K562 (cell line): ENCODE results near the gene KLHL29. TPM values are rescaled to one million over a fixed set of nuclear protein-coding genes. Genes with fewer than 3 reads are reported as not detected.

Experiments
- ATAC-seq: fragments of 200-7000 bp; cut with Tn5 transposase; 3 replicates; pipeline ENCODE4 v1.9.1; 2020; ENCODE audit warnings: moderate library complexity
- BruUV-seq: library from RNA; stranded (reverse); fragments of 400-500 nt; replicated peaks from 2 replicates; lab custom pipeline; 2021; lab: Mats Ljungman, UMichigan
- CTCF ChIA-PET: fragments of 300-600 bp; formaldehyde crosslinking; extraction: SDS; loops from one replicate; lab custom pipeline; 2021; ENCODE audit warnings: low intra/inter-chr PET ratio; lab: Yijun Ruan, JAX
- POLR2A ChIA-PET: fragments of 300-600, 350-650 bp; sonication (Branson Sonifier 250); formaldehyde crosslinking; extraction: SDS; loops from one replicate; lab custom pipeline; 2021; ENCODE audit warnings: antibody characterized with exemption, inconsistent platforms; lab: Yijun Ruan, JAX
- DNase-seq, 4 experiments: peaks; one replicate each; pipeline versions ENCODE4 v3.0.0 to v3.0.0-alpha.2; 2011 to 2018; ENCODE audit warnings: low spot score in 3 of 4, mixed read lengths in 3 of 4; ENCODE audit errors: extremely low read depth in 1 of 4
- FAIRE-seq: peaks from 2 replicates; lab custom pipeline; 2011; peaks lifted over from hg19 to GRCh38; lab: Jason Lieb, UNC
- H2AFZ ChIP-seq: 2 replicates; pipeline ENCODE4 v1.6.0; 2011; ENCODE audit warnings: low read depth, low read length, control low read depth, inconsistent platforms
- H3K27ac ChIP-seq: fragments of 200-600 bp; 3 replicates; pipeline ENCODE4 v1.8.0; 2011; ENCODE audit warnings: low read depth, mild to moderate bottlenecking, control low read depth, inconsistent platforms, low read length, moderate library complexity, mixed read lengths; ENCODE audit errors: extremely low read depth
- H3K27me3 ChIP-seq, 2 experiments: fragments of 300-600 bp in 1 of 2; 2 replicates in 1 of 2; 3 replicates in 1 of 2; pipeline versions ENCODE4 v1.6.0 to v1.8.0; 2011; ENCODE audit warnings: inconsistent platforms in 2 of 2, low read length in 2 of 2, mild to moderate bottlenecking in 1 of 2, mixed read lengths in 1 of 2, moderate library complexity in 1 of 2; ENCODE audit not compliant: control insufficient read depth in 2 of 2, insufficient read depth in 2 of 2
- H3K36me3 ChIP-seq: fragments of 300-600 bp; 3 replicates; pipeline ENCODE4 v1.8.0; 2011; ENCODE audit warnings: mild to moderate bottlenecking, low read length, inconsistent platforms; ENCODE audit not compliant: control insufficient read depth, insufficient read depth
- H3K4me1 ChIP-seq, 2 experiments: fragments of 200-600 bp in 1 of 2; replicated peaks in 1 of 2; 2 replicates in 1 of 2; 3 replicates in 1 of 2; pipeline versions ENCODE4 v1.5.1 to v1.8.0; 2011; ENCODE audit warnings: inconsistent platforms in 2 of 2, low read length in 2 of 2, mild to moderate bottlenecking in 1 of 2, mixed read lengths in 1 of 2, moderate library complexity in 1 of 2; ENCODE audit not compliant: control insufficient read depth in 2 of 2, insufficient read depth in 2 of 2
- H3K4me2 ChIP-seq: 2 replicates; pipeline ENCODE4 v1.6.1; 2011; ENCODE audit warnings: low read length, control low read depth, inconsistent platforms, mixed read lengths; ENCODE audit not compliant: insufficient read depth
- H3K4me3 ChIP-seq: fragments of 200-600 bp; sonication (generic), shearing (Covaris generic); 2 replicates; pipeline ENCODE4 v1.5.1; 2016; ENCODE audit warnings: control low read depth, inconsistent platforms
- H3K79me2 ChIP-seq: fragments of 200-600 bp; 3 replicates; pipeline ENCODE4 v1.8.0; 2011; ENCODE audit warnings: low read length, inconsistent platforms; ENCODE audit not compliant: control insufficient read depth, insufficient read depth
- H3K9ac ChIP-seq, 2 experiments: 2 replicates each; pipeline versions ENCODE4 v1.6.0 to v1.6.1; 2011; ENCODE audit warnings: low read depth in 2 of 2, low read length in 2 of 2, control low read depth in 1 of 2, inconsistent platforms in 1 of 2, mild to moderate bottlenecking in 1 of 2, mixed read lengths in 1 of 2; ENCODE audit not compliant: insufficient read depth in 1 of 2
- H3K9me1 ChIP-seq: one replicate; pipeline ENCODE4 v1.6.0; 2011; ENCODE audit warnings: inconsistent platforms, mild to moderate bottlenecking, low read length, moderate library complexity; ENCODE audit not compliant: control insufficient read depth, insufficient read depth
- H3K9me3 ChIP-seq: replicated peaks from 2 replicates; pipeline ENCODE4 v1.5.1; 2011; ENCODE audit warnings: low read depth, low read length, inconsistent platforms; ENCODE audit not compliant: control insufficient read depth, insufficient read depth
- H4K20me1 ChIP-seq: replicated peaks from 2 replicates; pipeline ENCODE4 v1.6.1; 2011; ENCODE audit warnings: low read length, inconsistent platforms, mixed read lengths; ENCODE audit not compliant: control insufficient read depth, insufficient read depth
- HDGF ChIP-seq: fragments of 450-650 bp; IDR thresholded peaks from 2 replicates; pipeline ENCODE4 v1.6.1; 2016
- HNRNPL ChIP-seq: fragments of 200-400 bp; formaldehyde crosslinking; IDR thresholded peaks from 2 replicates; pipeline ENCODE4 v1.6.1; 2017; ENCODE audit warnings: low read depth, mild to moderate bottlenecking, low read length
- MTA1 ChIP-seq: fragments of 450-650 bp; IDR thresholded peaks from 2 replicates; pipeline ENCODE4 v1.6.1; 2017; ENCODE audit warnings: borderline replicate concordance
- PHF20 ChIP-seq: fragments of 450-650 bp; IDR thresholded peaks from 2 replicates; pipeline ENCODE4 v1.6.1; 2018; ENCODE audit not compliant: partially characterized antibody
- U2AF2 ChIP-seq: fragments of 200-400 bp; formaldehyde crosslinking; optimal IDR thresholded peaks from 2 replicates; pipeline ENCODE3; 2017; ENCODE audit warnings: low read depth, mild to moderate bottlenecking, low read length
- ZNF146 ChIP-seq: IDR thresholded peaks from one replicate; pipeline ENCODE4 v1.6.1; 2018; ENCODE audit warnings: missing compliant biosample characterization; ENCODE audit not compliant: unreplicated experiment
- WGBS: fragments of 100-300 bp; shearing (Covaris generic); methylation state at CpG from one replicate; pipeline ENCODE4 v1.1.6; 2016; ENCODE audit warnings: low coverage, mixed read lengths; ENCODE audit not compliant: insufficient coverage; ENCODE audit errors: missing lambda C conversion rate; 5-methylcytosine and 5-hydroxymethylcytosine counted together
- in situ Hi-C: fragments of 300-500 bp; cut with MboI; formaldehyde crosslinking; loops from 4 replicates; pipeline ENCODE4 v1.15.0; 2018; ENCODE audit warnings: inconsistent platforms, mixed read lengths
- intact Hi-C: fragments of 100-400 bp; cut with micrococcal nuclease; formaldehyde crosslinking; loops from 2 replicates; pipeline ENCODE4 v1.14.2; 2022
- polyA plus RNA-seq, 8 experiments: library from polyadenylated mRNA; depleted of rRNA in 4 of 8; stranded (reverse) in 5 of 8; unstranded in 3 of 8; fragments of >200 nt; fragmentation: Nextera tagmentation in 2 of 8; fragmentation: Illumina TruSeq in 1 of 8; extraction: Ambion mirVana in 2 of 8; extraction: Trizol in 1 of 8; gene quantifications; 2 replicates each; pipeline versions ENCODE4 v1.2.1 to v1.2.3, GENCODE V29; 2011 to 2014; ENCODE audit warnings: inconsistent platforms in 1 of 8, missing spikeins in 1 of 8
- total RNA-seq, 7 experiments: library from RNA; depleted of rRNA in 6 of 7; stranded (reverse); fragments of >200 nt in 6 of 7; fragmentation: Illumina TruSeq in 2 of 7; extraction: Trizol in 2 of 7; gene quantifications; 2 replicates each; pipeline versions ENCODE4 v1.2.1 to v1.2.3, GENCODE V29; 2011 to 2021; ENCODE audit warnings: low replicate concordance in 1 of 7
- TF ChIP-seq, protein P1 (sequence below): fragments of 250-450 bp; sonication (Bioruptor Pico); IDR thresholded peaks from 2 replicates; pipeline ENCODE4 v1.4.0; 2020
- TF ChIP-seq, protein P2 (sequence below): fragments of 450-650 bp; conservative IDR thresholded peaks from 2 replicates; pipeline ENCODE4 v1.6.1; 2016; ENCODE audit warnings: missing genetic modification characterization, low read depth, mild to moderate bottlenecking, missing compliant biosample characterization, moderate library complexity
- TF ChIP-seq, protein P3 (sequence below): fragments of 250-450 bp; sonication (Bioruptor Pico); IDR thresholded peaks from 2 replicates; pipeline ENCODE4 v1.5.0; 2022; ENCODE audit warnings: mild to moderate bottlenecking
- TF ChIP-seq, protein P4 (sequence below): sonication (generic); formaldehyde crosslinking; IDR thresholded peaks from 2 replicates; pipeline ENCODE4 v1.5.0; 2020; ENCODE audit warnings: missing genetic modification reagents
- TF ChIP-seq, protein P5 (sequence below): sonication (generic); formaldehyde crosslinking; IDR thresholded peaks from 2 replicates; pipeline ENCODE4 v1.8.0; 2022; ENCODE audit warnings: mild to moderate bottlenecking, missing genetic modification reagents

The KLHL29 gene
- total and polyA plus RNA-seq, 9 of the 15 experiments (the other 6 are each of a cell fraction or from before 2014, with no cell fraction given): 0.03 to 0.31 (median 0.08) TPM; not detected in 1

DNA sequence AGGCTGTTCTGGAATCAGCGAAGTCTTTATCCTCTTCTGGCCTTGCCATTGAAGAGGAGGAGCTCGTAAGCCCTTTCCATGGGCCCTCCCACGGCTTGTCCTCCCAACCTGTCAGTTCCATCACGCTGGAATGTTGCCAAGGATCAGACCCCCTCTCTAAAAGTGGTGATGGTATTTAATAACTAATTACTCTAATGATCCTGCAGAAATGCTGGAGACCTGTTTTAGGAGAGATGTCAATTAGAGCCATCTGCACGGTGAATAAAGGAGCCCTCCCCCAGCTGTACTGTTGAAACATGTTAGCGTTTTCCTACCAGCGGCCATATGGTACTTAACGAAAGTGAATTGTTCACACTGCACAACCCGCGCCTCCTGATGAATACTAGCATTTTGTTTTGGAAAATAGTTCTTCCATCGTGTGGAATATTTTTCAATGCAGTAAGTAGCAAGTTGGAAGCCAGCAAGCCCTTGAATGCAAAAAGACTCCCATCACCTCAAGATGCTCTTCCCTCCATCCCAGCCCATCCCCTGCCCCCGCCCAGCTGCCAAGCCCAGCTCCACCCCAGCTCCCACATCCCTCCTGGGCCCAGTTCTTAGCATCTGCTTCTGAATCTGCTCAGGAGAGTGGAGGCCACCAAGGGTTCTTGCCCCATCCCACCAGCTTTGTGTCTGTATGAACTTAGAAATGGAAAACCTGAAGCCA, 145.4 kb downstream of the KLHL29 start:
- Histone ChIP-seq H3K4me2 (no peak overlapping the region), H3K9ac (no peak overlapping the region), H3K9me3 (no peaks in the 10 kb centered on the region), H3K9me1 (no peaks in the 10 kb centered on the region), H3K27ac (no peak overlapping the region), H2AFZ (no peak overlapping the region), H3K4me1 (no peaks in the 10 kb centered on the region; a peak in 1 of 5 replicates), H3K4me3 (no peak overlapping the region), H4K20me1 (no peaks in the 10 kb centered on the region; the same call in 1 of the 2 replicates), H3K27me3 (peaks cover 43 to 85% of the 10 kb centered on the region in 2 experiments), H3K79me2 (no peaks in the 10 kb centered on the region), H3K36me3 (no peaks in the 10 kb centered on the region)
- BruUV-seq: no TSS peak
- ATAC-seq: no peak
- in situ Hi-C loops: no loop called here
- ChIA-PET CTCF (no interaction called here), POLR2A (interaction anchor here (0.6 to 1.4 kb wide), 2 partner anchors 12 to 17 kb away, joined by 3 read pairs; no protein-coding TSS in a partner anchor)
- no peak for DNase-seq
- WGBS: 0% methylated on average over 12 of the region's 12 CpGs
- no peak for FAIRE-seq
- intact Hi-C loops: no loop called here
- TF ChIP-seq HNRNPL (no peak), PHF20 (no peak), HDGF (no peak), U2AF2 (no peak), MTA1 (no peak), ZNF146 (no peak)
- TF ChIP-seq, protein P1, sequence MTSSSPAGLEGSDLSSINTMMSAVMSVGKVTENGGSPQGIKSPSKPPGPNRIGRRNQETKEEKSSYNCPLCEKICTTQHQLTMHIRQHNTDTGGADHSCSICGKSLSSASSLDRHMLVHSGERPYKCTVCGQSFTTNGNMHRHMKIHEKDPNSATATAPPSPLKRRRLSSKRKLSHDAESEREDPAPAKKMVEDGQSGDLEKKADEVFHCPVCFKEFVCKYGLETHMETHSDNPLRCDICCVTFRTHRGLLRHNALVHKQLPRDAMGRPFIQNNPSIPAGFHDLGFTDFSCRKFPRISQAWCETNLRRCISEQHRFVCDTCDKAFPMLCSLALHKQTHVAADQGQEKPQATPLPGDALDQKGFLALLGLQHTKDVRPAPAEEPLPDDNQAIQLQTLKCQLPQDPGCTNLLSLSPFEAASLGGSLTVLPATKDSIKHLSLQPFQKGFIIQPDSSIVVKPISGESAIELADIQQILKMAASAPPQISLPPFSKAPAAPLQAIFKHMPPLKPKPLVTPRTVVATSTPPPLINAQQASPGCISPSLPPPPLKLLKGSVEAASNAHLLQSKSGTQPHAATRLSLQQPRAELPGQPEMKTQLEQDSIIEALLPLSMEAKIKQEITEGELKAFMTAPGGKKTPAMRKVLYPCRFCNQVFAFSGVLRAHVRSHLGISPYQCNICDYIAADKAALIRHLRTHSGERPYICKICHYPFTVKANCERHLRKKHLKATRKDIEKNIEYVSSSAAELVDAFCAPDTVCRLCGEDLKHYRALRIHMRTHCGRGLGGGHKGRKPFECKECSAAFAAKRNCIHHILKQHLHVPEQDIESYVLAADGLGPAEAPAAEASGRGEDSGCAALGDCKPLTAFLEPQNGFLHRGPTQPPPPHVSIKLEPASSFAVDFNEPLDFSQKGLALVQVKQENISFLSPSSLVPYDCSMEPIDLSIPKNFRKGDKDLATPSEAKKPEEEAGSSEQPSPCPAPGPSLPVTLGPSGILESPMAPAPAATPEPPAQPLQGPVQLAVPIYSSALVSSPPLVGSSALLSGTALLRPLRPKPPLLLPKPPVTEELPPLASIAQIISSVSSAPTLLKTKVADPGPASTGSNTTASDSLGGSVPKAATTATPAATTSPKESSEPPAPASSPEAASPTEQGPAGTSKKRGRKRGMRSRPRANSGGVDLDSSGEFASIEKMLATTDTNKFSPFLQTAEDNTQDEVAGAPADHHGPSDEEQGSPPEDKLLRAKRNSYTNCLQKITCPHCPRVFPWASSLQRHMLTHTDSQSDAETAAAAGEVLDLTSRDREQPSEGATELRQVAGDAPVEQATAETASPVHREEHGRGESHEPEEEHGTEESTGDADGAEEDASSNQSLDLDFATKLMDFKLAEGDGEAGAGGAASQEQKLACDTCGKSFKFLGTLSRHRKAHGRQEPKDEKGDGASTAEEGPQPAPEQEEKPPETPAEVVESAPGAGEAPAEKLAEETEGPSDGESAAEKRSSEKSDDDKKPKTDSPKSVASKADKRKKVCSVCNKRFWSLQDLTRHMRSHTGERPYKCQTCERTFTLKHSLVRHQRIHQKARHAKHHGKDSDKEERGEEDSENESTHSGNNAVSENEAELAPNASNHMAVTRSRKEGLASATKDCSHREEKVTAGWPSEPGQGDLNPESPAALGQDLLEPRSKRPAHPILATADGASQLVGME: no peak
- TF ChIP-seq, protein P2, sequence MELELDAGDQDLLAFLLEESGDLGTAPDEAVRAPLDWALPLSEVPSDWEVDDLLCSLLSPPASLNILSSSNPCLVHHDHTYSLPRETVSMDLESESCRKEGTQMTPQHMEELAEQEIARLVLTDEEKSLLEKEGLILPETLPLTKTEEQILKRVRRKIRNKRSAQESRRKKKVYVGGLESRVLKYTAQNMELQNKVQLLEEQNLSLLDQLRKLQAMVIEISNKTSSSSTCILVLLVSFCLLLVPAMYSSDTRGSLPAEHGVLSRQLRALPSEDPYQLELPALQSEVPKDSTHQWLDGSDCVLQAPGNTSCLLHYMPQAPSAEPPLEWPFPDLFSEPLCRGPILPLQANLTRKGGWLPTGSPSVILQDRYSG (tag): no peak
- TF ChIP-seq, protein P3, sequence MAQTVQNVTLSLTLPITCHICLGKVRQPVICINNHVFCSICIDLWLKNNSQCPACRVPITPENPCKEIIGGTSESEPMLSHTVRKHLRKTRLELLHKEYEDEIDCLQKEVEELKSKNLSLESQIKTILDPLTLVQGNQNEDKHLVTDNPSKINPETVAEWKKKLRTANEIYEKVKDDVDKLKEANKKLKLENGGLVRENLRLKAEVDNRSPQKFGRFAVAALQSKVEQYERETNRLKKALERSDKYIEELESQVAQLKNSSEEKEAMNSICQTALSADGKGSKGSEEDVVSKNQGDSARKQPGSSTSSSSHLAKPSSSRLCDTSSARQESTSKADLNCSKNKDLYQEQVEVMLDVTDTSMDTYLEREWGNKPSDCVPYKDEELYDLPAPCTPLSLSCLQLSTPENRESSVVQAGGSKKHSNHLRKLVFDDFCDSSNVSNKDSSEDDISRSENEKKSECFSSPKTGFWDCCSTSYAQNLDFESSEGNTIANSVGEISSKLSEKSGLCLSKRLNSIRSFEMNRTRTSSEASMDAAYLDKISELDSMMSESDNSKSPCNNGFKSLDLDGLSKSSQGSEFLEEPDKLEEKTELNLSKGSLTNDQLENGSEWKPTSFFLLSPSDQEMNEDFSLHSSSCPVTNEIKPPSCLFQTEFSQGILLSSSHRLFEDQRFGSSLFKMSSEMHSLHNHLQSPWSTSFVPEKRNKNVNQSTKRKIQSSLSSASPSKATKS (CRISPR knock-in tag): no peak
- TF ChIP-seq, protein P4, sequence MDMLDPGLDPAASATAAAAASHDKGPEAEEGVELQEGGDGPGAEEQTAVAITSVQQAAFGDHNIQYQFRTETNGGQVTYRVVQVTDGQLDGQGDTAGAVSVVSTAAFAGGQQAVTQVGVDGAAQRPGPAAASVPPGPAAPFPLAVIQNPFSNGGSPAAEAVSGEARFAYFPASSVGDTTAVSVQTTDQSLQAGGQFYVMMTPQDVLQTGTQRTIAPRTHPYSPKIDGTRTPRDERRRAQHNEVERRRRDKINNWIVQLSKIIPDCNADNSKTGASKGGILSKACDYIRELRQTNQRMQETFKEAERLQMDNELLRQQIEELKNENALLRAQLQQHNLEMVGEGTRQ: no peak
- TF ChIP-seq, protein P5, sequence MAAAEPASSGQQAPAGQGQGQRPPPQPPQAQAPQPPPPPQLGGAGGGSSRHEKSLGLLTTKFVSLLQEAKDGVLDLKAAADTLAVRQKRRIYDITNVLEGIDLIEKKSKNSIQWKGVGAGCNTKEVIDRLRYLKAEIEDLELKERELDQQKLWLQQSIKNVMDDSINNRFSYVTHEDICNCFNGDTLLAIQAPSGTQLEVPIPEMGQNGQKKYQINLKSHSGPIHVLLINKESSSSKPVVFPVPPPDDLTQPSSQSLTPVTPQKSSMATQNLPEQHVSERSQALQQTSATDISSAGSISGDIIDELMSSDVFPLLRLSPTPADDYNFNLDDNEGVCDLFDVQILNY (CRISPR knock-in tag): no peak
